SHP77 (cell line): ENCODE results near the gene GUSB.
"Not testable (repeated sequence)": the region's sequence is repeated elsewhere in the genome, so short reads cannot be mapped to it uniquely, and the experiment has no call there.

Experiments used
- DNase-seq, 2 experiments: peaks; one replicate each; lab custom pipeline; 2025; lab: John Stamatoyannopoulos, UW

GUSB gene

DNA sequence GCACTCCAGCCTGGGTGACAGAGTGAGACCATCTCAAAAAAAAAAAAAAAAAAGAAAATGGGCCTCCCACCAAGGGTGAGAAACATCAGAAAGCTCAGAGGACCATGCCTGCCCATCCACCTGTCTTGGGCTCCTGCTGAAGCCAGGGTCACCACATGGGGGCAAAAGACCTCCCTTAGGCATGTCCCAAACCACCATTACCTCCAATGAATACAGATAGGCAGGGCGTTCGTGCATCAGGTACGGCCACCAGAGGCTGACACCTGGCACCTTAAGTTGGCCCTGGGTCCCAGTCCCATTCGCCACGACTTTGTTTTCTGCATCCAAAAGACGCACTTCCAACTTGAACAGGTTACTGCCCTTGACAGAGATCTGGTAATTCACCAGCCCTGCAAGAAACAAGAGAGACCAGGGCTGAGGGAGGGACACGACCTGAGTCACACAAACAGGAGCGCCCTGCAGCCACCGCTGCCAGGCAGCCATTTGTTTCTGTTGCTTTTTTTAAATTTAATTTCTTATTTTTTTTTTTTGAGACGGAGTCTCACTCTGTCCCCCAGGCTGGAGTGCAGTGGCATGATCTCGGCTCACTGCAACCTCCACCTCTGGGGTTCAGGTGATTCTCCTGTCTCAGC is 6.1 kb downstream of the GUSB start:
- DNase-seq: no peak

- DNase-seq: no peak
Observed at GRCh38 chr7:65974876-65975275, 7.1 kb downstream of the GUSB start.

DNA sequence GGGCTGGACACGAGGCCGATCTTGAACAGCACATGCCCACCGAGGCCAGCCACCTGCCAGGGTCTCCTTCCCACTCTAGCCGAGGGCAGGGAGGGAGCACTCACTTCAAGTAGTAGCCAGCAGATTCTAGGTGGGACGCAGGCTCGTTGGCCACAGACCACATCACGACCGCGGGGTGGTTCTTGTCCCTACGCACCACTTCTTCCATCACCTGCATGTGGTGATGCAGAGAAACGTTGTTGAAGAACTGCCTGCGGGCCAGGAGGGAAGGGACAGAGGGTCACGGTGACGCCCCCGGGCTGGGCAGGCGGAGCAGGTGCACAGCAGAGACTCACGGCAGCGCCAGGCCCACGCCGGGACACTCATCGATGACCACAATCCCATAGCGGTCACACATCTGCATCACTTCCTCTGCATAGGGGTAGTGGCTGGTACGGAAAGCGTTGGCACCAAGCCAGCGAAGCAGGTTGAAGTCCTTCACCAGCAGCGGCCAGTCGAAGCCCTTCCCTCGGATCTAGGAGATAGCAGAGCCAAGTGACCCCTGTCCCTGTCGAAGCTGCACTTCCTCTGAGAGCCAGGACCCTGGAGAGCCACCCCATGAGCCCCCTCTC is 7.7 kb downstream of the GUSB start:
- no peak for DNase-seq

GRCh38 chr7:65972976-65973375 is 9.0 kb downstream of the GUSB start:
- DNase-seq: no peak

GRCh38 chr7:65971021-65971420 is 11.0 kb downstream of the GUSB start:
- DNase-seq: no peak

DNA sequence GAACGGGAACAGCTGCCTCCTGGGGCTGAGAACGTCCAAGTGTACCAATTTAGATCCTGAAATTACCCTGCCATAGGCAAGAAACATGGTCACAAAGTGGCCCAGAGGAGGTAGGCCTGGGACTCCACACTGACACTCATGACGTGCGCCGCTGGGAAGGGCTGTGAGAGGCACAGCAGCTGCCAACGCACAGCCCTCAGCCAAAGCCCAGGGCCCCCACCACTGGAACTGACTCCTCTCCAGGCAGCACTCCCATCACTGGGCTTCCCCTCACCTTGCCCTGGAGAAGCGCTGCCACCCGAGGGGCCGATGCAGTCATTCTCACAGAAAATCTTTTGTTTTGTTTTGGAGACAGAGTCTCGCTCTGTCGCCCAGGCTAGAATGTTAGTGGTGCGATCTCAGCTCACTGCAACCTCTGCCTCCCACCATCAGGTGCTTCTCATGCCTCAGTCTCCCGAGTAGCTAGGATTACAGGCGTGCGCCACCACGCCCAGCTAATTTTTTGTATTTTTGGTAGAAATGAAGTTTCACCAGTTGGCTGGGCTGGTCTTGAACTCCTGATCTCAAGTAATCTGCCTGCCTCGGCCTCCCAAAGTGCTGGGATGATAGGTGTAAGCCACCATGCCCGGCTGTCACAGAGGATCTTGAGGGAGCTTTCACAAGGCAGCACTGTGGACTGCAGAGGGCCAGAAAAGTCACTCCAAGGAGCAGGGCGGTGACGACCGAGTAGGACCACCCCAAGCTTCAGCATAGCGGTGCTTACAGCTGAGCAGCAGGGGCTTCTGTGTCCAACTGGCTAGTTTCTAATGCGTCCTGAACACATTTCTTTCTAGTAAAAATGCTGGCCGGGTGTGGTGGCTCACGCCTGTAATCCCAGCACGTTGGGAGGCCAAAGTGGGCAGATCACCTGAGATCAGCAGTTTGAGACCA is 13.5 kb downstream of the GUSB start:
- peak in 1 of 2 experiments; percentile 13 for DNase-seq

DNA sequence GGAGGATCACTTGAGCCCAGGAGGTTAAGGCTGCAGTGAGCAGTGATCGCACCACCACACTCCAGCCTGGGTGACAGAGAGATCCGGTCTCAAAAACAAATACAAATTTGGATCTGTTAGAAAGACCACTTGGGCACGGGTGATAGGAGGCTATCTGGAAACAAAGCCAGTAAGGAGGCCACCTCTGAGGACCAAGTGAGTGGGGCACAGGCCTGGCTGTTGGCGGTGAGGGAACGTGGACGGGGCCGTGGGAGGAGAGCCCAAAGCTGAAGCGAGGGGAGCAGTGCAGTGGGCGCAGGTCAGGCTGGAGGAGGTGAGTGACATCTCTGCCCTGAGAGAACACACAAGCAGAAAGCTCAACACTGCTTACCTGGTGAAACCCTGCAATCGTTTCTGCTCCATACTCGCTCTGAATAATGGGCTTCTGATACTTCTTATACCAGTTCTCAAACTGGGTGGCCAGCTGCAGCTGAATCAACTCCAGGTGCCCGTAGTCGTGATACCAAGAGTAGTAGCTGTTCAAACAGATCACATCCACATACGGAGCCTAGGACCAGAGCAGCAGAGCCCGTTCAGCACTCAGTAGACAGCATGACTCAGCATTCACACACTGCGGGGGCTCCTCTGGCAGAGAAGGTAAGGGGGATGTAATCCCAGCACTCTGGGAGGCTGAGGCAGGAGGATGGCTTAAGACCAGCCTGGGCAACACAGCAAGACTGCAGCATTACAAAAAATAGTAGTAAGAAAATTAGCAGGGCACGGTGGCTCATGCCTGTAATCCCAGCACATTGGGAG is 14.5 kb downstream of the GUSB start:
- DNase-seq: peak; percentile 67 to 83

GRCh38 chr7:65966146-65966545 is 15.9 kb downstream of the GUSB start:
- DNase-seq: no peak

DNA sequence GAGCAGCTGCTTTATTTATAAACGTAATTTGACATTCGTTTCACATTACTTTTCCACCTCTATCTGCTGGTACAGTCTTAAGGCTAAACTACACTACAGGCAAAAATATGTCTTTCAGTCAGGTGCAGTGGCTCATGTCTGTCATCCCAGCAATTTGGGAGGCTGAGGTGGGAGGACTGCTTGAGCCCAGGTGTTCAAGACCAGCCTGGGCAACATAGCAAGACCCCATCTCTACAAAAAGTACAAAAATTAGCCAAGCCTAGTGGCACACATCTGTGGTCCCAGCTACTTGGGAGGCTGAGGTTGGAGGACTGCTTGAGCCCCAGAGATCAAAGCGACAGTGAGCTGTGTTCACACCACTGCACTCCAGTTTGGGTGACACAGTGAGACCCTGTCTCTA is 17.3 kb downstream of the GUSB start:
- not testable (repeated sequence) for DNase-seq

DNA sequence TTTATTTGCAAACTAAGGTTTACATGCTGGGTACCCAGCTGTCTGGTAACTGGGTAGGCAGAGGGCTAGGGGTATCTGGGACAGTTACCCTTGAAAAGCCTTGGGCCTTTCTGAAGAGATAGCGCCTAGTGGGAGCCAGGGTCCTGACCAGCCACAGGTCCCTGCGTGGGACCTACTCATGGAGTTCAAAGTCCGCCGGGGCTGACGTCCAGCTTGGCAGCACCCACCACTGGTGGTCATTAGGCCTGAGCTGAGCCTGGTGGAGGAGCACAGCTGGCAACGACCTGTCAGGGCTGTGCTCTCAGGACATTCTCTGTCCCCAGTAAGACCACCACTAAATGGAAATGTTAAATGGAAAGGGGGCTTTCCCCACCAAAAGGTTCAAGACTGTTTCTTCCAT is 20.0 kb downstream of the GUSB start:
- no peak for DNase-seq

DNA sequence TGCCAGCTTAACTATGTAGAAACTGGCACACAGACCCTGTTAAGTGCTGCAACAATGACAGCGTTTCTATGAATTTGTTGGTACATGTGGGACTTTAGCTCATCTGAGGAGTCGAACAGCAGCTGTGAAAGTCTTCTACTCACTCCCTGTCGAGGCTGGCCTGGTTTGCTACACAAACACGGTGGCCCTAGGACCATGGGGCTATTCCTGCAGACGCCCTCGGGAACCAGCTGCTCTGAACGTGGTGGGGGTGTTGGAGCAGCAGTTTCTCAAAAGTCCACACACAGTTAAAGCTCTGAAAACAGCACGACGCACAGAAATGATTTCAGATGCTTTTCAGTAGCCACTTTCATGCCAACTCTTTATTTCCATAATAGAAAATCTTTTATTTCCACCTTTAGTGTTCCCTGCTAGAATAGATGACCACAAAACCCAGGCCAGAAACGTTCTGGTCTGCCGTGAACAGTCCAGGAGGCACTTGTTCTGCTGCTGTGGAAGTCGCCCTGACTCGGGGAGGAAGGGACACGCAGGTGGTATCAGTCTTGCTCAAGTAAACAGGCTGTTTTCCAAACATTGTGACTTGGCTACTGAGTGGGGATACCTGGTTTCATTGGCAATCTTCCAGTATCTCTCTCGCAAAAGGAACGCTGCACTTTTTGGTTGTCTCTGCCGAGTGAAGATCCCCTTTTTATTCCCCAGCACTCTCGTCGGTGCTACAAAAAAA is 21.5 kb downstream of the GUSB start:
- no peak for DNase-seq

DNA sequence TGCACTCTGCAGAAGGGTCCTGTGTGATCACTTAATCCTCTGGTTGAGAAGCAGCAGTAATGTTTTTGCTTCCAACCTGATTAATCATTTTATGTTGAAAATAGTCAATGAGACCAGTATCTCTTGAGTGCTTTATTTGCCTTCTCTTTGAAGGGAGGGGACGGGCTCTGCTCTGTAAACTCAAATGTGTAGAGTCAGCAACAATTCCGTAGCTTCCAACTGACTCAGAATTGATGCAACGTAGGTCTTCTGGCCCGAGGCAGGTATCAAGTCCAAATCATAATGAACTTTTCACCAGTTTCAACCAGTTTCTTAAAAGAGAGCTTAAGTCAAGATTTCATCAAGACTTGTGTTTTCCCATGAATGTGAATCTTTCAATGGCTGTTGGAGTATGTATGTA is 26.3 kb downstream of the GUSB start:
- no peak for DNase-seq

DNA sequence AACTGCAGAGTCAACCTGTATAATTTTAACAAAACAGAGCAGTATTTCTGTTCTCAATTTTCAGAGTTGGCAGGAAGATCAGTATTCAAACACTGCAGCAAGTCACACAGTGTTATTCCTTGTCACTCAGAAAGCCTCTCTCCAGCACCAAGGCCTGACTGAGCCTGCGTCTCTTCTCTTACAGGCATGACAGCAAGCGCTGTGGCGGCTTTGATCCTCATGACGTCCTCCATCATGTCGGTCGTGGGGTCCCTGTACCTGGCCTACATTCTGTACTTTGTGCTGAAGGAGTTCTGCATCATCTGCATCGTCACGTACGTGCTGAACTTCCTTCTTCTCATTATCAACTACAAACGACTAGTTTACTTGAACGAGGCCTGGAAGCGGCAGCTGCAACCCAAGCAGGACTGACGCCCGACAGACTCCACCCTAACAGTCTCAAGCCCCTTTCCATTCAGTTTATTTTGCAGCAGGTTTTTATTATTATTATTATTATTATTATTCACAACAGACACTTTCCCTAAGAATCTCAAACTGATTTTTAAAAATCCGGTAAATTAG is 28.0 kb downstream of the GUSB start:
- DNase-seq: no peak

DNA sequence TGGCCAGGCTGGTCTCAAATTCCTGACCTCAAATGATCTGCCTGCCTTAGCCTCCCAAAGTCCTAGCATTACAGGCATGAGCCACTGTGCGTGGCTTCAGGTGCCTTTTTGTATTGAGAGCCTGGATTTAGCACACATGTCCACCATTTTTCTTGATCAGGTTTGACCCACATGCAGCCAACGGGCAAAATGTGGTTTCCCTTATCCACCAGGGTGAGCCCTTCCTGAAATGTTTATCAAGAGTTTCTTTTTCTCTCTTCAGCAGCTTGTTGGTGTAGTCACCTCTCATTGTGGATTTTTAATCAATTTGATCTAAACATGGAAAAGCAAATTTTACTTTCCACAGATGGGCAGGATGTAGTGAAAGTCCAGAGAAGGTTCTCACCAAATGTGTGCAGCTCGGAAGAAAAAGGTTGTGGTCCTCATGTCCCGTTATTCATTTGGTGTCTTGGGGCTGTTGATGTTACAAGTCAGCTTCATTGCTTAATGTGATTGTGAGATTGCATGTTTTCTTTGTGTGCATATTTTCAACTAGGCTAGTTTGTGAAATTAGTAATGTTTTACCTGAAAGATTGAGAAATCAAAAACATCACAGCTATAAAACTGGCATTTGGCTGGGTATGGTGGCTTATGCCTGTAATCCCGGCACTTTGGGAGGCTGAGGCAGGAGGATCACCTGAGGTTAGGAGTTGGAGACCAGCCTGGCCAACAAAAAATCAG is 28.9 kb downstream of the GUSB start:
- no peak for DNase-seq

GRCh38 chr7:65951837-65952578 is 30.0 kb downstream of the GUSB start:
- DNase-seq: peak in 1 of 2 experiments; percentile 15

- no peak for DNase-seq
Observed at GRCh38 chr7:65946904-65947303, 35.1 kb downstream of the GUSB start.

DNA sequence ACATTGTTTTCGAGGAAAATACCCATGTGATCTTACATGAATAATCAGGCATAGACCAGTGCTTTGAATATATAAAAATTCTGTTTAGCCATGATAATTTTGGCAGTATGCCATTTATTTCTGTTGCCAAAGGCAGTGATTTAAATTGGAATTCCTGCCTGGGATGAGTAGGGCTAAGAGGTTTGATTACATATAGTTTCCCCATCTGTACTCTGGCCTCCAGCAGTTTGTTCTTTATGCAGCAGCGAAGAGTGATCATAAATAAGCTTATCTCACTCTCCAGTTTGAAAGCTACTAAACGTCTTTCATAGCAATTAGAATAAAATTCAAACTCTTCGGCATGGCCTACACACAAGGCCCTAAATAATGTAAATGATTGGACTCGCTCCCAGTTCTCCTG is 36.2 kb downstream of the GUSB start:
- DNase-seq: not testable (repeated sequence)

DNA sequence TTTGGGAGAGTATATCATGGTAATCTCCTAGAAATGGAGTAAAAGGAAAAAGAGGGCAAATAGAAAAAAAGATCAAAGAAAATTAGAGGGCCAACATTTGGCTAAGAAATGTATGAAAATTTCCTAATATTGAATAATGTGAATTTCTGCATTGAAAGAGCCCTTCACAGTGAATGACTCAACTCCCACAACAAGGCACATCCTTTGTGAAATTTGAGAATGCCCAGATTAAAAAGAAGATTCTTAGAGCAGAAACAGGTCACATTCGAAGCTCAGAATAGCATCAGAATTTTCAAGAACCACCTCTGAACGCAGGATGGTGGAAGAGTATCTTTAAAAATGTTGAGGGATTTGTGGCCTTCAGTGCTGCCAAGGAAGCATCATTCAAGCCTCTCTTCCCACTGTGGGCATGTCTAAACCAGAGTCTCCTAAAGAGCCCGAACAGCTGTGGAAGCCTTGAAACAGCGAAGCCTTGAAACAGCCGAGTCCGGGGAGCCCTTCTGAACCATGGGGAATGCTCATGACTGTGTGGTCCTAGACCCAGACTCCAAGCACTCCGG is 43.6 kb downstream of the GUSB start:
- no peak for DNase-seq

GRCh38 chr7:65937296-65937695 is 44.7 kb downstream of the GUSB start:
- DNase-seq: no peak
